C4-2B (cell line): ENCODE measurements around the gene CALML5.

Experiments
- H3K27ac ChIP-seq: fragments of 450-650 bp; 2 replicates; pipeline ENCODE4 v1.5.1; 2017
- CTCF ChIP-seq: fragments of 450-650 bp; conservative IDR thresholded peaks from 2 replicates; pipeline ENCODE4 v1.5.1; 2017; ENCODE audit warnings: mild to moderate bottlenecking
- ZFX ChIP-seq: fragments of 450-650 bp; IDR thresholded peaks from 2 replicates; pipeline ENCODE4 v1.6.1; 2017

CALML5 gene

GRCh38 chr10:5523796-5524574 lies 24.6 kb upstream of the CALML5 start:
- H3K27ac ChIP-seq = no peak overlapping the region
- TF ChIP-seq ZFX = no peak
- TF ChIP-seq CTCF = no peak

DNA sequence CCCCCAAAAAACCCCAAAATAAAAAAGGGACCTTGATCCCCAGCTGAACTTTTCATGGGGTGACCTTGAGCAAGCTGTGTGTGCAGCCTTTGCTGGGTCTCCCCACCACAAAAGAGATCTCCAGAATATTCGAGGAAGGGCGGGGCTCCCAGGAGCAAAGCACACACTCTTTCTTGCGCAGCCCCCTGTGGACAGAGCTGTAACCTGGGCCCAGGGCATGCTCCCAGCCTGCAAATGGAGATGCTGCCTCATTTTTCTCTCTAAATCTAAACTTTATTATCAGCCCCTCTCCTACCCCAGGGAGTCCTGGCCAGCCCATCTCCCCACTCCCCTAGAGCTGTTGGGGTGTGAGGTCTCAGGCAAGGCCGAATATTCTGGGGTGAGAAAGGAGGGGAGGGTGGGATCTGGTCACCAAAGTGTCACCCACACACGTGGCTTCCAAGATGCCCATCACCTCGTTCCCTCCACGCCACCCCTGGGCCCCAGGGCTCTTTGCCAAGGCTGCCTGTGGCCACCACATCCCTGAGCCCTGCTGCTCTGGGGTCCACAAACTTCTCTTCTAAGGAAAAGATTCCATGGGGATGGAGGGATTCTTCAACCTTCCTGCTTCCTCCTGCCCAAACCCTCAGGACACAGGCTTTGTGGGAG lies 23.7 kb upstream of the CALML5 start:
- no peak overlapping the region for H3K27ac ChIP-seq
- TF ChIP-seq ZFX = no peak
- no peak for TF ChIP-seq CTCF

DNA sequence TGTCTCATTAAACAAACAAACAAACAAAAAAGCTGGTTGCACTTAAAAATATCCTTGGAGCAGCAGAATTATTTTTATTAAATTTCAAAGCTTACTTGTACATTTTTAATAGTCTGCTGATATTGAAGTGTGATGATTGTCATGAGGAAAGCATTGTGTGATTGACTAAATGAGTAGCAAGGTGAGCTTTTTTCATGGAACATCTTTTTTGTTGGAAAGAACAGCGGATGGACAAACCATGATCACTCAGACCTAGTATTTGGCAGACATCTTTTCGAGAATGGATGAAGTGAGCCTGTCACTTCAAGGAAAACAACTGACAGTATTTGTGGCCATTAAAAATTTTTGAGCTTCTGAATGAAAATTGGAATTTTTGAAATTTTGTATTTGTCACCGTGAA lies 19.7 kb upstream of the CALML5 start:
- peak overlapping the region; percentile 53; the same call in 1 of the 2 replicates for H3K27ac ChIP-seq
- TF ChIP-seq CTCF = no peak
- TF ChIP-seq ZFX = no peak

GRCh38 chr10:5518143-5518542 lies 18.8 kb upstream of the CALML5 start:
- H3K27ac ChIP-seq = peak overlapping the region; percentile 53
- TF ChIP-seq CTCF (no peak), ZFX (no peak)

DNA sequence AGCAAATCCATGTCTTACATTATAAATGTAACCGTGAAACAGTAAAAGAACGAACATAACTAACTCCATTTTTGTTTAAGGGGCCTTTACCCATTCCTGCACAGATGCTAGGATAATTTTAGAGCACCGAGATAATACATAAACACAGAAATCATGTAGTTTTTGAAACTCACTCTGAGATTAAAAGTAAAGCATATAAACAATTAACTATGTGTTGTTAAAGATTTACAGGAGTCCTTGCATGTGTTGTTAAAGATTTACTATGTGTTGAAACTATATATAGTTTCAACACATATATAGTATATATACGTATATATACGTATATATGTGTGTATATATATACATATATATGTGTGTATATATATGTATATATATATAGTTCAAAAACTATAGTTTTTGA lies 18.2 kb upstream of the CALML5 start:
- no peak overlapping the region for H3K27ac ChIP-seq
- TF ChIP-seq CTCF = no peak
- TF ChIP-seq ZFX = no peak

DNA sequence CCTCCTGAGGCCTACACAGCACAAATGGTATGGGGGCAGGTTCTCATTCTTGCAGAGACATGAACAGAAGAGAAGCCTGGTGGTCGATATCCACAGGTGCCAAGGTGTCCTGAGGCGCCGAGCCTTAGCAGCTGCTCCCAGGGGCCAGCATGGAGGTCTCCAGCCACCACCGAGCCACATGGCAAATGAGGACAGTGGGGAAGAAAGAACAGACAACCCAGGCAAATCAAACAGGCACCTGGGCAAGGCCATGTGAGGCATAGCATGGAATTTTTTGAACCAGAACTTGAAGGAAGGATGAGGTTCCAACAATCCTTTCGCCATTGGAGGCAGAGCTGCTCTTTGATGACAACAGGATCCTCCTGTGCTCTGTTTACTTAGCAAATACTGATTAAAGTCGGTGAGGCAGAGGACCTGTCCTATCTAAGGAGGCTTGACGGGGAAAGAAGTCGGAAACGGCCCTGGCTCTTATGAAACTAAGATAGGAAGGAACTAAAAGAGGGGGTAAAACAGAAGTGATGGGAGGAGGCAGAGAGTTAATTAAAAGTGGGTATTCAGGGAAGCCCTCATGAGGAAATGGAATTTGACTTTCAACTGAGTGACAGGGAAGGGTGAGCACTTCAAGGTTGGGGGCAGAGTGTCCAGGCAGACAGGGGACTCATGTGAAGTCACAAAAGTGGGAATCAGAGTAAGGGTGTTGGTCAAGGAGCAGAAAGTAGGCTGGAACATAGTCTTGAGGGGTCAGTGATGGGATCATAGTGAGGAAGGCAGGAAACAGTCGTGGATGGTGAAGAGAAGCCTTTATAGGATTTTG lies 16.8 kb upstream of the CALML5 start:
- TF ChIP-seq CTCF = no peak
- H3K27ac ChIP-seq = peak overlapping the region; percentile 57
